Measurements from ENCODE around the gene MYO15B. TPM values are rescaled to one million over a fixed set of nuclear protein-coding genes. Genes with fewer than 3 reads are reported as not detected.

The MYO15B gene
- total and polyA plus RNA-seq, 2 of the 13 experiments (the other 11 are each of a cell fraction or from before 2014, with no cell fraction given) = 2.8 to 8.1 TPM

DNA sequence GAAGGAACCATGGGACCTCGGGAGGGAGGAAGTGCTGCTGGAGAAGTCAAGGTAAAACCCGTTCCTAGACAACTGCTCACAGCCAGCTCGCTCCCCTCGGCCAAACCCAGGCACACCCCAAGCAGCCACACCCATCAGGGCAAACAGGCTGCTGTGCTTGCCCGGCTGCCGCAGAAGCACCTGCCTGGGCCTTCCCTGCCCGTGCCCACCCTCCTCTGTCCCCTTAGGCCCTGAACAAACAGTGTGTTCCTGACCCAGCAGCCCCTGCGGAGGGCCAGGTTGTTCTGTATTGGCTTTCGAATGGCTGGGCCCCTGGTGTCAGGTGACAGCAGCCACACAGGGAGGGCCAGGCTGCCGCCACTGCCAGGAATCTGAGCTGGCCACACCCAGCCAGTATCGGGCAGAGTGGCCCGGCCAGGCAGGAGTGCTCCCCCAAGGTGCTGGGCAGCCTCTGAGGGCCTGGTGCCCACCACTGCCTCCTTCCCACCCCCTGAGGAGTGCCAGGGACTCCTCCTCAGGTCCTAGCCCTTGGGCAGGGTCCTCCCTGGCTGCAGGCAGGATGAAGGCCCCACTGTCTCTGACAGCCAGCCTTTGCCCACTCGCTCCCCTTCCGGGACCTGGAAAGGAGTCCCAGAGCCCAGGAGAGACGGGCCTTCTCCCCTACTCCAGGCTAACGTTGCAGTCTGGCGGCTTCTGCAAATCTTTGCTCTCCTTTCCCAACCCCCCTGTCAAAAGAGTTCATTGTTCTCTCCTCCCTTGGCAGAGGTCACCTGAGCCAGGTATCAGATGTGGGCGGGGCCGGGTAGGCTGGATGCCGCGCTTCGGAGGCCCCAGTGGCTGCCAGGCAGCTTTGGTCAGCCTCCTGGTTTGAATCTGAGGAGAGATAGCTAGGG lies 38.1 kb upstream of the MYO15B start (continued):
- TF ChIP-seq, protein P1, sequence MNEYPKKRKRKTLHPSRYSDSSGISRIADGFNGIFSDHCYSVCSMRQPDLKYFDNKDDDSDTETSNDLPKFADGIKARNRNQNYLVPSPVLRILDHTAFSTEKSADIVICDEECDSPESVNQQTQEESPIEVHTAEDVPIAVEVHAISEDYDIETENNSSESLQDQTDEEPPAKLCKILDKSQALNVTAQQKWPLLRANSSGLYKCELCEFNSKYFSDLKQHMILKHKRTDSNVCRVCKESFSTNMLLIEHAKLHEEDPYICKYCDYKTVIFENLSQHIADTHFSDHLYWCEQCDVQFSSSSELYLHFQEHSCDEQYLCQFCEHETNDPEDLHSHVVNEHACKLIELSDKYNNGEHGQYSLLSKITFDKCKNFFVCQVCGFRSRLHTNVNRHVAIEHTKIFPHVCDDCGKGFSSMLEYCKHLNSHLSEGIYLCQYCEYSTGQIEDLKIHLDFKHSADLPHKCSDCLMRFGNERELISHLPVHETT (CRISPR knock-in tag; conservative IDR thresholded peaks at IDR 0.05) = no peak
- TF ChIP-seq HNRNPUL1 (IDR thresholded peaks at IDR 0.05; ENCODE audit: low read depth, low read length) = no peak
- TF ChIP-seq, protein P2, sequence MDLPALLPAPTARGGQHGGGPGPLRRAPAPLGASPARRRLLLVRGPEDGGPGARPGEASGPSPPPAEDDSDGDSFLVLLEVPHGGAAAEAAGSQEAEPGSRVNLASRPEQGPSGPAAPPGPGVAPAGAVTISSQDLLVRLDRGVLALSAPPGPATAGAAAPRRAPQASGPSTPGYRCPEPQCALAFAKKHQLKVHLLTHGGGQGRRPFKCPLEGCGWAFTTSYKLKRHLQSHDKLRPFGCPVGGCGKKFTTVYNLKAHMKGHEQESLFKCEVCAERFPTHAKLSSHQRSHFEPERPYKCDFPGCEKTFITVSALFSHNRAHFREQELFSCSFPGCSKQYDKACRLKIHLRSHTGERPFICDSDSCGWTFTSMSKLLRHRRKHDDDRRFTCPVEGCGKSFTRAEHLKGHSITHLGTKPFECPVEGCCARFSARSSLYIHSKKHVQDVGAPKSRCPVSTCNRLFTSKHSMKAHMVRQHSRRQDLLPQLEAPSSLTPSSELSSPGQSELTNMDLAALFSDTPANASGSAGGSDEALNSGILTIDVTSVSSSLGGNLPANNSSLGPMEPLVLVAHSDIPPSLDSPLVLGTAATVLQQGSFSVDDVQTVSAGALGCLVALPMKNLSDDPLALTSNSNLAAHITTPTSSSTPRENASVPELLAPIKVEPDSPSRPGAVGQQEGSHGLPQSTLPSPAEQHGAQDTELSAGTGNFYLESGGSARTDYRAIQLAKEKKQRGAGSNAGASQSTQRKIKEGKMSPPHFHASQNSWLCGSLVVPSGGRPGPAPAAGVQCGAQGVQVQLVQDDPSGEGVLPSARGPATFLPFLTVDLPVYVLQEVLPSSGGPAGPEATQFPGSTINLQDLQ (CRISPR knock-in tag; IDR thresholded peaks at IDR 0.05) = peak; percentile 19; the same call in 1 of the 2 replicates
- TF ChIP-seq, protein P3, sequence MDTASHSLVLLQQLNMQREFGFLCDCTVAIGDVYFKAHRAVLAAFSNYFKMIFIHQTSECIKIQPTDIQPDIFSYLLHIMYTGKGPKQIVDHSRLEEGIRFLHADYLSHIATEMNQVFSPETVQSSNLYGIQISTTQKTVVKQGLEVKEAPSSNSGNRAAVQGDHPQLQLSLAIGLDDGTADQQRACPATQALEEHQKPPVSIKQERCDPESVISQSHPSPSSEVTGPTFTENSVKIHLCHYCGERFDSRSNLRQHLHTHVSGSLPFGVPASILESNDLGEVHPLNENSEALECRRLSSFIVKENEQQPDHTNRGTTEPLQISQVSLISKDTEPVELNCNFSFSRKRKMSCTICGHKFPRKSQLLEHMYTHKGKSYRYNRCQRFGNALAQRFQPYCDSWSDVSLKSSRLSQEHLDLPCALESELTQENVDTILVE (CRISPR knock-in tag; IDR thresholded peaks at IDR 0.05) = no peak
- TF ChIP-seq, protein P4, sequence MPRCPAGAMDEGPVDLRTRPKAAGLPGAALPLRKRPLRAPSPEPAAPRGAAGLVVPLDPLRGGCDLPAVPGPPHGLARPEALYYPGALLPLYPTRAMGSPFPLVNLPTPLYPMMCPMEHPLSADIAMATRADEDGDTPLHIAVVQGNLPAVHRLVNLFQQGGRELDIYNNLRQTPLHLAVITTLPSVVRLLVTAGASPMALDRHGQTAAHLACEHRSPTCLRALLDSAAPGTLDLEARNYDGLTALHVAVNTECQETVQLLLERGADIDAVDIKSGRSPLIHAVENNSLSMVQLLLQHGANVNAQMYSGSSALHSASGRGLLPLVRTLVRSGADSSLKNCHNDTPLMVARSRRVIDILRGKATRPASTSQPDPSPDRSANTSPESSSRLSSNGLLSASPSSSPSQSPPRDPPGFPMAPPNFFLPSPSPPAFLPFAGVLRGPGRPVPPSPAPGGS (CRISPR knock-in tag; IDR thresholded peaks at IDR 0.05) = peak; percentile 64; the same call in 1 of the 2 replicates
- no peak for TF ChIP-seq NCOA5 (CRISPR knock-in tag; IDR thresholded peaks at IDR 0.05)
- no peak; the same call in 1 of the 2 replicates for TF ChIP-seq HOXD1 (CRISPR knock-in tag; IDR thresholded peaks at IDR 0.05)
- TF ChIP-seq, protein P5, sequence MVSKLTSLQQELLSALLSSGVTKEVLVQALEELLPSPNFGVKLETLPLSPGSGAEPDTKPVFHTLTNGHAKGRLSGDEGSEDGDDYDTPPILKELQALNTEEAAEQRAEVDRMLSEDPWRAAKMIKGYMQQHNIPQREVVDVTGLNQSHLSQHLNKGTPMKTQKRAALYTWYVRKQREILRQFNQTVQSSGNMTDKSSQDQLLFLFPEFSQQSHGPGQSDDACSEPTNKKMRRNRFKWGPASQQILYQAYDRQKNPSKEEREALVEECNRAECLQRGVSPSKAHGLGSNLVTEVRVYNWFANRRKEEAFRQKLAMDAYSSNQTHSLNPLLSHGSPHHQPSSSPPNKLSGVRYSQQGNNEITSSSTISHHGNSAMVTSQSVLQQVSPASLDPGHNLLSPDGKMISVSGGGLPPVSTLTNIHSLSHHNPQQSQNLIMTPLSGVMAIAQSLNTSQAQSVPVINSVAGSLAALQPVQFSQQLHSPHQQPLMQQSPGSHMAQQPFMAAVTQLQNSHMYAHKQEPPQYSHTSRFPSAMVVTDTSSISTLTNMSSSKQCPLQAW (CRISPR knock-in tag; IDR thresholded peaks at IDR 0.05) = peak; percentile 95
- TF ChIP-seq NR2F6 (IDR thresholded peaks at IDR 0.05) = no peak
- TF ChIP-seq NR2F6 (CRISPR knock-in tag; IDR thresholded peaks at IDR 0.05) = 0 out of 2 replicates have a peak, but pooled peaks have one; percentile 42
- peak; percentile 74 for TF ChIP-seq GABPB1 (CRISPR knock-in tag; IDR thresholded peaks at IDR 0.05)
- no peak for TF ChIP-seq NFE2L2 (IDR thresholded peaks at IDR 0.05; ENCODE audit: low read length)
- peak; percentile 91; the same call in 1 of the 2 replicates for TF ChIP-seq ZNF572 (CRISPR knock-in tag; IDR thresholded peaks at IDR 0.05)
- TF ChIP-seq, protein P6, sequence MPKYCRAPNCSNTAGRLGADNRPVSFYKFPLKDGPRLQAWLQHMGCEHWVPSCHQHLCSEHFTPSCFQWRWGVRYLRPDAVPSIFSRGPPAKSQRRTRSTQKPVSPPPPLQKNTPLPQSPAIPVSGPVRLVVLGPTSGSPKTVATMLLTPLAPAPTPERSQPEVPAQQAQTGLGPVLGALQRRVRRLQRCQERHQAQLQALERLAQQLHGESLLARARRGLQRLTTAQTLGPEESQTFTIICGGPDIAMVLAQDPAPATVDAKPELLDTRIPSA (CRISPR knock-in tag; IDR thresholded peaks at IDR 0.05; ENCODE audit: borderline replicate concordance) = peak; percentile 55; the same call in 1 of the 2 replicates
- TF ChIP-seq ZNF546 (CRISPR knock-in tag; conservative IDR thresholded peaks at IDR 0.05) = 0 out of 2 replicates have a peak, but pooled peaks have one; percentile 64
- TF ChIP-seq, protein P7, sequence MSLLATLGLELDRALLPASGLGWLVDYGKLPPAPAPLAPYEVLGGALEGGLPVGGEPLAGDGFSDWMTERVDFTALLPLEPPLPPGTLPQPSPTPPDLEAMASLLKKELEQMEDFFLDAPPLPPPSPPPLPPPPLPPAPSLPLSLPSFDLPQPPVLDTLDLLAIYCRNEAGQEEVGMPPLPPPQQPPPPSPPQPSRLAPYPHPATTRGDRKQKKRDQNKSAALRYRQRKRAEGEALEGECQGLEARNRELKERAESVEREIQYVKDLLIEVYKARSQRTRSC (CRISPR knock-in tag; IDR thresholded peaks at IDR 0.05; ENCODE audit: low read depth) = 0 out of 2 replicates have a peak, but pooled peaks have one; percentile 21
- TF ChIP-seq ZNF430 (CRISPR knock-in tag; IDR thresholded peaks at IDR 0.05) = no peak
- TF ChIP-seq ETV6 (CRISPR knock-in tag; conservative IDR thresholded peaks at IDR 0.05) = no peak
- 0 out of 2 replicates have a peak, but pooled peaks have one; percentile 25 for TF ChIP-seq HNF4A (CRISPR knock-in tag; IDR thresholded peaks at IDR 0.05)

Measured in HepG2 (cell line).